GM21381 (cell line): ENCODE results near the gene C20orf204.

Experiments
- ATAC-seq: cut with Tn5 transposase; IDR thresholded peaks from one replicate; pipeline ENCODE4 v1.9.1; 2021; ENCODE audit warnings: mild to moderate bottlenecking, moderate library complexity; ENCODE audit not compliant: unreplicated experiment

The C20orf204 gene

DNA sequence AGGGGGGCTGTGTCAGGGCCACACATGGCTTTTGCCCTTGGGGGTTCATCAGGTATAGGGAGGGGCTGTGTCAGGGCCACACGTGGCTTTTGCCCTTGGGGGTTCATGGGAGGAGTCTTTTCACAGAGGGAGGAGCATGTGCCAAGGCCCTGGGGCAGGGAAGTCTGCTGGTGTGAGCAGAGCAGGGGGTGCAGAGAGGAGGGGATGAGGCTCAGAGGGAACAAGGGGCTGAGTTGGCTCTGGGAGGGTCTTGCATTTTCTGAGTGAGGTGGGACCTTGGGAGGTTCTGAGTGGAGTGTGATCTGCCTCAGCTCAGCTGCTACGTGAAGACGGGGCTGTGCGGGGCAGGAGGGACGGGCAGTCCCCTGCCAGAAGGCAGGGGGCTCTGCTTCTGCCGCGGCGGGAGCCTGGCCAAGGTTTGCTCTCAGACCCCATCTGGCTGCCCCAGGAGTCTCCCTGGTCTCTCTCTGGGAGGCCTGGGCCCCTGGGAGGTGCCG, 19.5 kb downstream of the C20orf204 start:
- ATAC-seq, result no peak

DNA sequence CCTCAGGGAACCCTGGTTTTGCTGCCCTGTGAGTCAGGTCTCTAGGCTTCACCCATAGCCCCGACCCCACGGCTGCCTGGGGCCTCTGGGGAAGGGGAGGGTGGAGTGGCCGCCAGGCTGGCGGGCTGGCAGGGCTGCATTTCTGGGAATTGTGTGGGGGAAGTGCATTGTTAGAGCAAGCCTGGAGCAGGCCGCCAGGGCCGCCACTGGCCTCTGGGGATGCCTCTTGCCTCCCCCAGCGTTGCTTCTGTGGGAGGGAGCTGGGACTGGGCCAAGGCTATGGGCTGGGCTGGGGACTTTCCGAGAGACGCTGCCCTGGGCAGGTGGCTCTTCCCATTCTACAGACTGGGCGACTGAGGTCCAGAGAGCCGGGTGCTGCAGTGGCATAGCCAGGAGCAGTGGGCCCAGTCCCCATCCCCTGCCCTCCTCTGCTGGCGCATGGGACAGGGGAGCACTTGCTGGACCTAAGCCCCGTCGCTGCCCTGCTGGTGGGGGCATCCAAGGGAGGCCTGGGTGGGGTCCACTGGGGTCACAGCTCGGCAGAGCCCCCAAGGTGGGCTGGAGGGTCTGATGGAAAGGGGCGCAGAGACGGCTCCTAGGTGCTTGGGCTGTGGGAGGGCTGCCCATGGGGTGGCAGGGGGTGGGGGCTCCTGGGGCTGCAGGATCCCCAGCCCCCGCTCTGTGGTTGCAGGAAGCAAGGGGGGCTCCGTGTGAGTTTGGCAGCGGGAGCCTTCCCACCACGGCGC, 20.1 kb downstream of the C20orf204 start:
- ATAC-seq, result no peak

DNA sequence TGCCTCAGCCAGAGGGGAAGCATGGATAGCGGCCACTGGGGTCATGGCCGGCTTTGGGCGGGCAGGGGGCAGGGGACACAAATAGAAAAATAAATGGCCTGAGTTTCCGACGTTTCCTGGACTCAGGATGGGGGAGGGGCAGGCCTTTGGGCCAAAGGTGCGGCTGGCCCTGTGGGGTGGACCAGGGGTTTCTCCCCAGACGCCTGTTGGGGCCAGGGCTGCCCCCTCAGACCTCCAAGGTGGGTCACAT, 20.6 kb downstream of the C20orf204 start:
- ATAC-seq, result no peak

DNA sequence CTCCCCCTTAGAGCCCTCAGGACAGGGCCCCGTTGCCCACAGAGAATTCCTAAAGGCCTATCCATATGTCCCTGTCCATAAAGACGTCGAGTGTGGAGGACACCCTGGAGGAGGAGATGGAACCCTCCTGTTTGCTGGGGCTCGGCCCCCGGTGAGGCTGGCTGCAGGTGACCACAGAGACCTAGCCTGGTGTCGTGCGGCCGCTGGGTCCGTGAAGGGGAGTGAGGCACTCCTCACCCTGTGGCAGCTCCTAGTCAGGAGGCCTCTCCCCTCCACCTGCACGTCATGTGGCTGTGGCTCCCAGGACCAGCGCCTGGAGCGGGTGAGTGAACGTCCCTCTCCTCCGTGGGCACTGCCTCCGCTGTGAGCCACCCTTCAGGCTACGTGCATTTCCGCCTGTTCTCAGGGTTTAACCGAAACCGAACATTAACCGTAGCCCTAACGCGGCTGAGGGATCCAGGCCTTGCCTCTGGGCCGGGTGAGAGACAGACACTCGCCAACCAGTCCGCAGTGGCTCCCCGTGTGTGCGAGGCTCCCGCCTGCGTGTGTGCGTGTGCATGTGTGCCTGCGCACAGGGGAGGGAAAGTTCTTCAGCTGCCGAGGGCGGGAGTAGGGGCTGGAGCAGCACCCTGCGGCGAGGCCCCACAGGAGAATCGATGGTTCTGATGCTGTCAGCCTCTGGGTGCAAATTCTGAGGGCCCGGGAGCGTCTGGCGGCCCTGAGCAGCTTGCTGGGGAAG, 21.1 kb downstream of the C20orf204 start:
- ATAC-seq, result no peak

DNA sequence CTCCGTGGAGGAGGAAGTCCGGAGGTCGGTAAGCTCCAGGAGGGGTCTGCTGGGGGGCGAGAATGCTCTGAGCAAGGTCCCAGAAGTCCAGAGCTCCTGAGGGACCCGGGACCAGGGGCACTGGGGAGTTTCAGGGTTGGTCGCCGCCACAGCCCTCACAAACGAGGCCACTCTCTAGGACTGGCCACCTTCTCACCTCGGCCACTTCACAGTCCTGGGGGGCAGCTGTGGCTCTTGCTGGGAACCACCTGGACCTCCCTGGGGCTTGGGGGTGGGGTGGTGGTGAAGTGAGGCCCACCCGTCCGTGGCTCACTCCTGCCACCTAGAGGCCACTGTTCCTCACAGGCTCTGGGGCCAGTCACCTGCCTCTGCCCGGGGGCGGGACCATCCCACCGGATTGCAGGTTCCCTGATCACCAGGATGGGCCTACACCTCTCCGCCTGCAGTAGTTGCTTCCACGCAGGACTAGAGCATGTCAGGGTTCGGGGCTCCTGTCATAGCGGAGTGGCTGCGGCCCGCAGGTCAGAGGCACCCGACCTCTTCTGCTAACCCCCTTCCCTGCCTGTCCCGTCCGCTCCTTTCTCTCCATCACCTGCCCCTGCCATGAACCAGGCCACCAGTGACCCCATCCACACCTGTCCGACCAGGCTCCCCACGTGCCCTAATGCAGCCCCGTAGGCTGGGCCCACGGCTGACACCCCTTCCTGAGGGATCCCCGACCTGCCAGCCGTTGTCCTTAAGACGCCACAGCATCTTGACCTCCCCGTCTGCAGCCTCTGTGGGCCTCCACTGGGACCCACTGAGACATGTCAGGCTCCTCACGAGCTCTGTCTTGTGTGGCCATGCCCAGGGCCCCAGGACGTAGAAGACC, 21.9 kb downstream of the C20orf204 start:
- ATAC-seq, result no peak

DNA sequence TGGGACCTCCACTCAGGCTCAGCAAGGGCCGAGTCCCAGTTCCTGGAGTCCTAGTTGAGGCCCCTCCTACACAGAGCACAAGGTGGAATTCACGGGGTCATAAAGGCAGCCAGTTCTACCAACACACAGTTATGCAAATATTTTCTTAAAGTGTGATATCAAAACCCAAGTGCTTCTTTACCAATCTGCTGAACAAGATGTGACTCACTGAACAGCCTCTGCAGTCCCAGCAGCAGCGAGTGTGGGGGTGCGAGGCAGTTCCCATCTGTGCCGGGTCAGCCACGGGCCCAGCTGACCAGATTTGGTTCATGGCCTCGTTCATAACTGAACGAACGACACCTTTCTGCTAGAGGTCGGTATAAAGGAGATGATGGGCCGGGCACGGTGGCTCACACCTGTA, 22.6 kb downstream of the C20orf204 start:
- no peak for ATAC-seq

DNA sequence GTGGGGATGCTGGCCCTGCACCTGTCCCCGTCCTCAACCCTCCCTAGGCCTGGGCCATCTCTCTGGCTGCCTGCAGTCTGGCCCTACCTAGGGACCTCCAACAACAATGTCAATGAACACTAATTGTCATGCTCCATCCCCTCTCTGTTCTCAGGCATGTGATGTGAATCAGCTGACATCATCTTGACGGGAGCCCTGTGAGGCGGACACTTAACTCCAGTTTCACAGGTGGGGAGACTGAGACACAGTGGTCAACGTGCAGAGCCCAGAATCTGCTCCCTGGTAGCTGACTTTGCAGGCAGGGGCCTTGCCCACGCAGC, 26.3 kb downstream of the C20orf204 start:
- ATAC-seq, result no peak

DNA sequence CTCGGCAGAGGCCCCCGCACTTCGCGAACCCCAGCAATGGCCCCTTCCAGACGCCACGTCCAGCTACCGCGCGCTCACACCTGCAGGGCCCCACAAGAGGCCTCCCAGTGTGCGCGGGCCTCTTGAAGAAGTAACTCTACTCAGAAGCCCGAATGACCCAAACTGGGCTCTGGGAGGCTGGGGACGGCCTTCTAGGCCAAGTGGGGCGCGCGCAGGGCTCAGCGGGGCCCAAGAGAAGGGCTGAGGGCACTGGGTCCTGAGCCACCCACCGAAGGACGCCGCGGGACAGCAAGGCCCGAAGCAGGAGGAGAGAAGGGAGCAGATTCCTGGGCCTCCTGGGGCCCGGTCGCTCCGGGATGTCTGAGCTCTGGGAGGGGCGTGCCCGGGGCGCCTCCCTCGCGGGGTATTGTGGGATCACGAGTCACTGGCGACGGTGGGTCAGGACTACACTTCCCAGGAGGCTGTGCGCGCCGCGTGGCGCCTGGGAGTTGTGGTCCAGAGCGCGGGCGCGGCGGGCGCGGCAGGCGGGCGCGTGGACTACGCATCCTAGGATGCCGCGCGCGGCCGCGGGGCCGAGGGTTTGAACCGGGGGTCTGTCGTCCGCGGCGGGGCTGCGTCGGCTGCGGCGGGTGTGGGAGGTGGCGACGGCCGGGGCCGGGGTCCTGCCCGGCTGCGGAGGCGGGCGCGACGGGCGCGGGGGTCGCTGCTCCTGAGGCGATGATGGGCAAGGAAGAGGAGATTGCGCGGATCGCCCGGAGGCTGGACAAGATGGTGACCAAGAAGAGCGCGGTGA, 26.8 kb downstream of the C20orf204 start, which contains the start of gene TCEA2:
TSS of gene TCEA2 (plus strand) at position 603 of the 793 bp plus-strand sequence. CDS start at position 718, 115 bp downstream.
- peak; percentile 74 for ATAC-seq

DNA sequence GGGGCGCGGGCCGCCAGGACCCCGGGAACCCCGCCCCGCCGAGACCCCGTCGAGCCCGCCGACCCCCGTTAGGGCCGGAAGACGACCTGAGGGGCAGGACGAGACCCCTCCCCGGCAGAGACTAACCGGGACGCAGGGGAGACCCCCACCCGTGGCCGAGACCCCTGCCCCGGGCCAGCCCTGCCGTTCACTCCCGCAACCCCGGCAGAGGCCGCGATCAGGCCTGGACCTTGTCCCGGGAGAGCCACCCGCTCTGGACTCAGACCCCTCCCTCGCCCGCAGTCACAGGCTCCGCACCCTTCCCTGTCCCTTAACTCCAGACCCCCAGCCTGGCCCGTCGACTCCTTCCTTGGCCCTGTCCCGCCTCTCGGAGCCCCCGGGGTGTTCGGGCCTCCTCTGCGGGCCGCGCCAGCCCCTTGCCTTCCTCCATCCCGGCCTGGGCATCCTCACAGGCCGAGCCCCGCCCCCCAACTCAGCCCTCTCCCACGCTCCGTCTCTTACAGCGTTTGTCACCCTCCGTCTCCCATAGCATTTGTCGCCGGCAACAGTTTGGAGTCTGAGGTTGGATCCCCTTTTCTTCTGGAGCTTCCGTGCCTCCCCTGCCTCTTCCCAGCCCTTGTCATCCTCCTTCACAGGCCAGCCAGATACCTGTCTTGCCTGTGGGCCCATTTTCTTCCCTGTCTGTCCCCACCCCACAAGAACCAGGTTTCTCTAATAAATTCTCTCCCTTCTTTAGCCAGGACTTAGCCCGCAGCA, 27.6 kb downstream of the C20orf204 start:
- no peak for ATAC-seq

DNA sequence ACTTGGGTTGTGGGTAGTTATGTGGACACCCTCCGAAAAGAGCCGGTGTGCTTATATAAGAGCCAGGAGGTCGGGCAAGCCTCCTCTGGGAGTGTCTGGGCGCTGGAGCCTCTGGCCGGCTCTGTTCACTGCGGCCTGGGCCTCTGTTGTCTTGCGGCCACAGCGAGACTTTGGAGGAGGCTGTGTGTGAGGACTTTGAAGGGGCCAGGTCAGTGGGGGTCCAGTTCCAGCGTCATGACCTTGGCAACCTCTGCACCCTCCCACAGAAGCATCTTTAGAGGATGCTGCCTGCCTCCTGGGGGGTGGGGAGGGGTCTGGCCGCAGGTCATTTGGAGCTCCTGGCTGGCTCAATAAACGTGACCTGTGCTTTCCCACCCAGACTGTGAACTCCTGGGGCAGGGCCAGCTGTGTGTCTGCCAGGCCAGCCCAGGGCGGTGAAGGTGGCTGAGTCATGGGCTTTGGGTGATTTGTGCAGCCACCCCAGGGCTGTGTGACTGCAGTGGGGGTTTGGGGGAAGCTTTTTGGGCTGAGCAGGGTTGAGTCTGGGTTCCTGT, 28.2 kb downstream of the C20orf204 start:
- no peak for ATAC-seq

DNA sequence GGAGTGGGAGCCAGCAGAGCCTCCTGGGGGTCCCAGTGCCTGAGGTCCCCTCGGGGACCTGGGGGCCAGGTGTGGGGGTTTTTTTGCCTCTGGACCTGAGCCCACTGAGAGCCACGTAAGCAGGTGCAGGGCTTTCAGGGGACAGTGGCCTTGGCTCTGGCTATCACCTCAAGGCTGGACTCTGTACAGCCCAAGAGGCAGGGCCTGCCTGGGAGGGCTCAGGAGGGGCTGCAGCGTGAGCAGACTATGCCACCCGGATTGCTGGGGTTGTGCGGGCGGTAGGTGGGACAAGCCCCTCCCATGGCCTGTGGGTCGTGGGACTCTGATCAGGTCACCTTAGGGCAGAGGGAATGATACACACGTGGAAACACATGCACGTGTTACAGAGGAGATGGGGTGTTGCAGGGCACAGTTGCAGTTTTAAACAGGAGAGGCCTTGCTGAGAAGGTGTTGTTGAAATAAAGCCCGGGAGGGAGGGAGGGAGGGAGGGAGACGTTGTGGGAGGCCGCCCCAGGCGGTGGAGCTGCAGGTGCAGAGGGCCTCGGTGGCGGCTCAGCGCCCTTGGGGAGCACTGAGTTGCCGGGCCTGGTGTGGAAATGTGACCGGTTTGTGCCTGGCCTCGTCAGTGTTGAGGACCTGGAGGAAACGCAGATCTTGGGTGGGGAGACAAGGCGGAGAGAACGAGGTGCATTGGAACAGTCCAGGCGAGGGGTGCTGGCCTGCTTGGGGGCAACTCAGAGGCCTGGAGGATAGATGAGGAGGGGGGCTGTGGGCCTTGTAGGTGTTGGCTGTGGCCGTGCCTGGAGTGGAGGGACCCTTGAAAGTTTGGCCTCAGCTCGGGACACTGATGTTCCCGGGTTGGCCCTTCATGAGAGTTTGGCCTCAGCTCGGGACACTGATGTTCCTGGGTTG, 29.3 kb downstream of the C20orf204 start:
- ATAC-seq, result no peak

DNA sequence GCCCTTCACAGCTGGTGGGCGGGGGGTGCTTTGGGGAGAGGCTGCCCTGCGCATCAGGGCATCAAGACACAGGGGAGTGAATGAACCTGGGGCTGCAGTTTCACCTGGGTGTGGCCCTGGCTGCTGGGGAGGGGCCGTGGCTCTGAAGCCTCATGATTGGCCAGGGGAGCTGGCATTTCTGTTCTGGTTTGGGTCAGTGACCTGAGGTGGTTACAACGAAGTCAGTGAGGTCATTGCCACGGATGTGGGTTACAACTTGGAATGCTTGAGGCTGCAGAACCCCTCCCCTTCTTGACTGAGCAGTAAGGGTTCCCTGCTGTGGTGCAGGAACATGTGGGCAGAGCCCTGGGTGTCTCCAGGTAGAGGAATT, 30.0 kb downstream of the C20orf204 start:
- ATAC-seq, result peak; percentile 46

DNA sequence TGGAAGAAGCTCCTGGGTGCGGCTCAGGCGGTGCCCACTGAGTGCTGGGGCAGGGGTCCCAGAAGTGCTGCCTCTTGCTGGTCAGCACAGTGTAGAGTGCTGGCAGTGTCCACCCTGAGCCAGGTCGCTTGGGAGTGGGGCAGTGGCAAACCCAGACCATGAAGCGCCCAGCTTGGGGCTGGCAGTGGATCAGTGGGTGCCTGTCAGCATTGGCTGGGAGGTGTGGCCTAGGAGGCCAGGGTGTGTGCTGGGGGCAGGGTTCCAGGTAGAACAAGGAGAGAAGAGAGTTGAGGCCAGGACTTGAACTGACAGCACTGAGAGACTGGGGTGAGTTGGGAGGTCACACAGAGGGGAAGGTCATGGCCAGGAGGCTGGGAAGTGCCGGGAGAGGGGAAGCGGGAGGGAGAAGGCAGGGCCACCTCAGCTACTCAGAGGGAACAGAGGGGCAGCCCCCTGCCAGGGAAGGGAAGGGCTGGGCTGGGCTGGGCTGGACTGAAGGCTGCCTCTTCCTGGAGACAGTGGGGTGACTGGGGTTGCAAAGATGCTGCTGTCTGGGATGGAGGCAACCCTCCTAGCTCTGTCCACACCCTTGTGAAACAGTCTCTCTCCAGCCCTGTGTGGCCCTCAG, 31.1 kb downstream of the C20orf204 start:
- ATAC-seq, result no peak

DNA sequence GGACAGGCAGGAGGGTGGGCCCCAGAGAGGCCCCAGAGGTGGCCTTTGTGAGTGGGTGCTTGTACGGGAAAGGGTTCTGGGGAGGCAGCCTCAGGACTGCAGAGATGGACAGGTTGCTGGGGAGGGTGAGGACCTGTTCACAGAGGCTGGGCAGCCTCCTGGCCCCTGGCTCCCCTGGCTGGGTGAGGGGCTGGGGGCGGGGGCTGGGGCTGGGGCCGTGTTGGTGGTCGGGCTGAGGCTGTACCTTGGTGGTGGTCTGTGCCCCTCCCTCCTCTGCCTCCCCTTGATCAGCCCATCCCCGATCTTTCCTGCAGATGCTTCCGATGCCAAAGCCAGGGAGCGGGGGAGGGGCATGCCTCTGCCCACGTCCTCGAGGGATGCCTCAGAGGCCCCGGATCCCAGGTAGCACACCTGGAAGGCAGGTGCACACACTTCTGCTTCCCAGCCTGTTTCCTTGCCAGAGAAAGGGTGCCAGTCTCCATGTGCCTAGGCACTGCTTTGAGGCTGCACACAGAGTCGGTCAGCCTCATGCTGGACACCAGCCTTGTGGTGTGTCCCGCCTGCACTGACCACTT, 31.8 kb downstream of the C20orf204 start:
- ATAC-seq, result no peak

DNA sequence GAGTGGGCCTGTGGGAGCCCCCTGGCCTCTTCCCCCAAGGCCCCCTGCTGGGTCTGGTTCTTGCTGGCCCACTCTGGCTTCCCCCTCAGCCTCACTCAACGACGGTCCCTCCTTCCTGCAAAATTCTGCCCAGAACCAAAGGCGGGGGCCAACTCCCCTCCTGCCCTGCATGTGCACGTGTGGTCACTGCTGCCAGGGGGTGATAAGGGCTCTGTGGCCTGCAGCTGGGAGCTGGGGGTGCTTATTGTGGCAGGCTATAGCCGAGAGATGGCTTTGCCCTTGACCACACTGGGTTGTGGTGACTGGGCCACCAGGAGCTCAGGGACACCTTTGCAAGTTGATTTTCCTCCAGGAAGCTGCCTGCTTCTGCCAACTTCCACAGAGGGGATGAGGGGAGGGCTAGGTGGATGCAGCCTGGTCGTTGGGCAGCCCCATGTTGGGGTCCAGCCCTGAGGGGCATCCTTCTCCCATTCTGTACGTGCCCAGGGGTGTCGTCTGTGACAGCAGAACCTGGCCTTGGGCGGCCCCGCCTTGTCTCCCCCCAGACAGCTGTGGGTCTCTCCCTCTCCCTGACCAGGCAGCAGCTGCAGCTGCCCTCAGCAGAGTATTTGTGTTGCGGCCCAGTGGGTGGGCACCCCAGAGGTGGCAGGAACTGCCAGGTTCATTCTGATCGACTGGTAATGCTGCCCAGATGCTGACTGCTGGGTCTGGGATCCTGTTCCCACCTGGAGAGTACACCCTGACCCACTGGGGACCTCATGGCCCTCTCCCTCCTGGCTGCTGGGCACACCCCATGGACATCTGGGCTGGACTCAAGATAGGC, 32.6 kb downstream of the C20orf204 start:
- ATAC-seq, result no peak

DNA sequence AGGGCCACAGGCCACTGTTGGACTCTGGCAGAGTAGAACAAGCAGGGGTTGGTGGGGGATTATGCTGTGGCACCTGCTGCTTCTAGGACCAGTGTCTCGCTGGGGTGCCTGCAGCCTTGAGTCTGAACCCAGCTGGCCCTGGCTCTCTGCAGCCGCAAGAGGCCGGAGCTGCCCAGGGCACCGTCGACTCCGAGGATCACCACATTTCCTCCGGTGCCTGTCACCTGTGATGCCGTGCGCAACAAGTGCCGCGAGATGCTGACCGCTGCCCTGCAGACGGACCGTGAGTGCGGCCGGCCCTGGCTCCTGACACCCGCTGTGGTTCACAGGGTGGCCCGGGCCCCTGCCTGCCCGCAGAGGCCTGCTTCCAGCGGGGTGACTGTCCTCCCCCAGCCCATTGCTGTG, 33.2 kb downstream of the C20orf204 start:
- ATAC-seq, result no peak

DNA sequence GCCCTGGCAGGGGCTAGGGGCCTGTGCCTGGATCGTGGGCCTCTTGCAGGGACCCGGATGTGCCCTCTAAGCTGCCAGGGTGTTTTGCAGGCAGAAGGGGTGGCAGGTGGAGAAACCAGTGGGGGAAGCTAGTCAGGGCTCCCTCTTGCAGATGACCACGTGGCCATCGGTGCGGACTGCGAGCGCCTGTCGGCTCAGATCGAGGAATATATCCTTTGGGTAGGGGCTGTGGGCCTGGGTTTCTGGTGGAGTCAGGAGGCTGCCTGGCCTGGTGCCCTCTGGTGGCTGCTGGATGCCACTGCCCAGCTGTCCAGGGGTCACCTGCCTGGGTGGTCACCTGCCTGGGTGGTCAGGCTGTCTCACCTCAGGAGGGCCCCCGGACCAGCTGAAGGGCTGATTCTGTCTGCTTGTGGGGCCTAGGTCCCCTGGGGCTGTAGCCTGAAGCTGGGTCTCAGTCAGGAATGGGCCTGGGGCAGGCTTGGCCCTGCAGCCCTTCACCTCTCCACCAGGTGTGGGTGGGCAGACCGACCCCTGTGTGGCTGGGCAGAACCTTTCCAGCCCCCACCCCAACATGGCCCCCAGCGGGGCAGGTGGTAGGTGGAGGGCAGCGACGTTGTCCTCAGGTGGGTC, 33.7 kb downstream of the C20orf204 start:
- ATAC-seq, result no peak
